ENCODE results near the gene OR6B2. TPM values are rescaled to one million over a fixed set of nuclear protein-coding genes. Genes with fewer than 3 reads are reported as not detected.

Gene OR6B2
- total and polyA plus RNA-seq, 8 donors = not detected

DNA sequence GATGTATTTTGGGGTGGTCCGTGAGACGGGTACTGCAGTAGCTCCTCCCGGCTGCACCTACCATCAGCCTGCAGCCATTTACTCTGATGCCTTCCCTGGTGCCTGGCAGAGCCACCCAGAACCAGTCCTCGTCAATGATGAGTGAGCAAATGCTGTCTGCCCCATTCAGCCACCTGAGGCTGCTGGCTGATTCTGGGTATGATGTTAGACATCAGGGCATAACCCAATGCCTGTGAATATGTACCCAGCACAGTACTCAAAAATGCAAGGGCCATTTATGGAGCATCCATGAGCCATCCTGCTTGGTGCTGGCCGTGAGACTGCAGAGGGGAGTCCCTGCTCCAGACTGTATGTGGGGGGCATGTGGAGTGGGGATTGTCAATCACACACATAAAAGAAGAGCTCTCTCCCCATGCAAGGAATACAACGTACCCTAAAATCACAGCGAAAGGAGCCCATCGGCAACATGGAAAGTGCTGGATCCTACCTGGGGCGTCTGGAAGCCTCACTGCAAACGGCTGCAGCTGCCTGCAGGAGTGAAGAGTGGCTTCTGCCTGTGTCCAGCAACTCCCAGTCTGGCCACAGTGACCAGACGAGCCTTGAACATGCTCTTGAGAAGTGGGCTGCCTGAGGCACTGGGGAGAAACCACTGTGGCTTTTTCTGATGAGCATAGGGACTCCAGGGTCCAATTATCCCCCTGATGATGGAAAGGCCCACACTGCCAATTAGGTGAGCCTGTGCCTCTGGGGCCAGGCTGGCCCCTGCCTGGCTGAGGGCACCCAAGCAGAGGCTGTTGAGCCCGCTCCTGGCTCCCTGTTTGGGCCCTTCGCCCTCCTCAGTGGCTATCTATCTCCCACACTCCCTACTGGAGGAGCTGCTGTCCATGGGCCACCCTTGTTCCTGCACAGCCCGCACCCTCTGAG, 2.4 kb upstream of the OR6B2 start:
- intact Hi-C loops (cut with DNase I) = no loop called here
- Histone ChIP-seq H3K36me3 (no peaks in the 10 kb centered on the region), H3K9me3 (no peaks in the 10 kb centered on the region), H3K27ac (no peak overlapping the region), H3K27me3 (peaks cover 0 to 3% (median 0%) of the 10 kb centered on the region in 4 donors), H3K4me1 (no peaks in the 10 kb centered on the region), H3K4me3 (no peak overlapping the region)
- no peak for FAIRE-seq
- WGBS, 2 donors = 44 to 59% methylated on average over 14 of the region's 14 CpGs
- DNase-seq = no peak
- no peak for ATAC-seq
- TF ChIP-seq, protein P1, sequence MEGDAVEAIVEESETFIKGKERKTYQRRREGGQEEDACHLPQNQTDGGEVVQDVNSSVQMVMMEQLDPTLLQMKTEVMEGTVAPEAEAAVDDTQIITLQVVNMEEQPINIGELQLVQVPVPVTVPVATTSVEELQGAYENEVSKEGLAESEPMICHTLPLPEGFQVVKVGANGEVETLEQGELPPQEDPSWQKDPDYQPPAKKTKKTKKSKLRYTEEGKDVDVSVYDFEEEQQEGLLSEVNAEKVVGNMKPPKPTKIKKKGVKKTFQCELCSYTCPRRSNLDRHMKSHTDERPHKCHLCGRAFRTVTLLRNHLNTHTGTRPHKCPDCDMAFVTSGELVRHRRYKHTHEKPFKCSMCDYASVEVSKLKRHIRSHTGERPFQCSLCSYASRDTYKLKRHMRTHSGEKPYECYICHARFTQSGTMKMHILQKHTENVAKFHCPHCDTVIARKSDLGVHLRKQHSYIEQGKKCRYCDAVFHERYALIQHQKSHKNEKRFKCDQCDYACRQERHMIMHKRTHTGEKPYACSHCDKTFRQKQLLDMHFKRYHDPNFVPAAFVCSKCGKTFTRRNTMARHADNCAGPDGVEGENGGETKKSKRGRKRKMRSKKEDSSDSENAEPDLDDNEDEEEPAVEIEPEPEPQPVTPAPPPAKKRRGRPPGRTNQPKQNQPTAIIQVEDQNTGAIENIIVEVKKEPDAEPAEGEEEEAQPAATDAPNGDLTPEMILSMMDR (IDR thresholded peaks at IDR 0.05) = no peak

DNA sequence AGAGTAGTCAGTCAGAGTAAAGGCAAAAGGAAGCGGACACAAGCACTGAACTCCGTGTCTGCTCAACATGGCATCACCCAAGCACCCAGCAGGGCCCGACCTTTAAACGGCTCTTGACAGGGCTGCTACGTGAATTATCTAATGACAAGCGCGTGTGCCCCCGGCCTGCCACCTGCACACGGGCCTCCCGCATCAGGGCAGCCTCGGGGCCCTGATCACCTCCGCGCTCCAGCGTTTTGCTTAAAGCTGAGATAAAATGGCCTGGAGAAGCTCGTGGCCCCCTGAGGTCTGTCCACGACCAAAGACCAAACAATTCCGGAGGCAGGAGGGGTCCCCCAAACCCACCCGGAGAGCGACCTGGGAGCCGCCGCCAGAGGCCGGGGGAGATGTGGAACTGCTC, 5.5 kb downstream of the OR6B2 start:
- 0% methylated on average over 14 to 22 of the region's 22 CpGs for WGBS, 2 donors
- Histone ChIP-seq H3K9me3 (no peaks in the 10 kb centered on the region), H3K4me1 (peaks cover 8 to 13% (median 10%) of the 10 kb centered on the region in 3 donors), H3K27me3 (no peaks in the 10 kb centered on the region), H3K4me3 (peak overlapping the region; percentile 86 to 100 (median 92)), H3K27ac (peak overlapping the region; percentile 93 to 96 (median 94)), H3K36me3 (peaks cover 0 to 9% (median 8%) of the 10 kb centered on the region in 3 donors)
- ATAC-seq = peak in 2 of 4 donors; percentile 8 to 17
- TF ChIP-seq, protein P1 (IDR thresholded peaks at IDR 0.05) = no peak
- intact Hi-C loops (cut with DNase I) = no loop called here
- DNase-seq = peak in 1 of 6 donors; percentile 19
- no peak for FAIRE-seq

DNA sequence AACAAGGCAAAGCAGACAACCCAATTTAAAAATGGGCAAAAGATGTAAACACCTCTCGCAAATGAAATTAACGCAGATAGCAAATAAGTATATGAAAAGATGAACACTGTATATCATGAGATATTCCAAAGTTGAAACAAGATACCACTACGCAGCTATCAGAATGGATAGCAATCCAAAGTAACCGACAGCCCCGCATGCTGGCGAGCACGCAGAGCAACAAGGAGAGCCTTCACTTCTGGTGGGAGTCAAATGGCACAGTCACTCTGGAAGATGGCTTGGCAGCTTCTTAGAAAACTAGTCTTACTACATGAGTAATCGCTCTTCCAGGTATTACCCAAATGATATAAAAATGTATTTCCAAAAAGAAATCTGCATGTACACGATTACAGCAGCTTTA, 6.4 kb downstream of the OR6B2 start:
- intact Hi-C loops (cut with DNase I) = no loop called here
- WGBS, 2 donors = 63 to 72% methylated on average over 9 of the region's 9 CpGs
- TF ChIP-seq, protein P1 (IDR thresholded peaks at IDR 0.05) = no peak
- ATAC-seq (no peak), DNase-seq (no peak), FAIRE-seq (no peak)
- peaks cover 0 to 9% (median 8%) of the 10 kb centered on the region in 3 donors for H3K36me3 ChIP-seq
- H3K27ac ChIP-seq = no peak overlapping the region
- peak overlapping the region in 1 of 4 donors; percentile 86 for H3K4me3 ChIP-seq
- H3K9me3 ChIP-seq = no peaks in the 10 kb centered on the region
- no peaks in the 10 kb centered on the region for H3K27me3 ChIP-seq
- peaks cover 8 to 13% (median 10%) of the 10 kb centered on the region in 3 donors for H3K4me1 ChIP-seq

DNA sequence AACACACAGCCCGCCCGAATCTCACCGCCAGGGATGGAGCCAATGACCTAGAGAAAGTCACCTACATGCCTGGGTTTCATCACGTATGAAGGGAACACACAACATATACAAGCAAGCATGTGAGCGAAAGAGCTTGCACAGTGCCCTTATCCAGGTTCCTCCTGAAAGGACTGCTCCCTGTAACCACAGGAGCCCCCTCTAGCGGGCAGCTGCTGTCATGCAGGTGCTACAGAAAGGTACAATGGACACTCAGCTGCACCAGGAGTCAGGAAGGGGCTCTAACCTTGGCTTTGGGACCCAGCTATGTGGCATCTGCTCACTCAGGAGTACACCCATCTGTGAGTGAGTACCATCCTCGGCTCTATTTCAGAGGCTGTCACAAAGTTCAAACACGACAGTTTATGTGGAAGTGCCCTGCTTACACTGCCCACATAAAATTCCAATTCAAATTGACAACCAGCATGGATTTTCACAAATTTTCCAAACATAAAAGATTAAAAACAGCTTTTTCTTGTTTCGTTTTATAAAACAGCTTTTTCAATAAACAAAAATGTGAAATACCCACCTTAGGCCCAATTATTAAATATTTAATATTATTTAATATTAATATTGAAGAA, 8.6 kb downstream of the OR6B2 start:
- TF ChIP-seq, protein P1 (IDR thresholded peaks at IDR 0.05) = peak; percentile 46 to 82 (median 70)
- no peaks in the 10 kb centered on the region for H3K9me3 ChIP-seq
- 51 to 56% methylated on average over 9 of the region's 9 CpGs for WGBS, 2 donors

More for the DNA sequence above, 8.6 kb downstream of the OR6B2 start:
- Histone ChIP-seq H3K27ac (no peak overlapping the region), H3K36me3 (peaks cover 3 to 25% (median 14%) of the 10 kb centered on the region in 3 donors), H3K27me3 (no peaks in the 10 kb centered on the region), H3K4me3 (no peak overlapping the region), H3K4me1 (peaks cover 8 to 13% (median 10%) of the 10 kb centered on the region in 3 donors)
- ATAC-seq = peak in 2 of 4 donors; percentile 39 to 50
- no peak for FAIRE-seq
- peak in 5 of 6 donors; percentile 33 to 86 (median 63) for DNase-seq
- intact Hi-C loops (cut with DNase I) = no loop called here
